Panc1 (cell line): ENCODE results near the gene RELT. TPM values are rescaled to one million over a fixed set of nuclear protein-coding genes. Genes with fewer than 3 reads are reported as not detected.

ENCODE experiments used
- ATAC-seq: fragments of 200-7000 bp; cut with Tn5 transposase; 2 replicates; pipeline ENCODE4 v1.9.1; 2020; ENCODE audit warnings: mild to moderate bottlenecking, moderate library complexity
- BruUV-seq: library from RNA; stranded (reverse); fragments of 400-500 nt; replicated peaks from 2 replicates; lab custom pipeline; 2021; lab: Mats Ljungman, UMichigan
- CTCF ChIA-PET: fragments of 300-600 bp; sonication (Branson Sonifier 250); formaldehyde crosslinking; loops from one replicate; lab custom pipeline; 2022; ENCODE audit warnings: antibody characterized with exemption; lab: Charles Lee
- POLR2A ChIA-PET: fragments of 300-600 bp; sonication (Branson Sonifier 250); formaldehyde crosslinking; loops from one replicate; lab custom pipeline; 2022; ENCODE audit warnings: antibody characterized with exemption; lab: Charles Lee
- DNase-seq: peaks from one replicate; pipeline ENCODE4 v3.0.0-alpha.2; 2010; ENCODE audit warnings: low read depth, low spot score
- H3K27ac ChIP-seq: 2 replicates; pipeline ENCODE4 v1.5.1; 2011; ENCODE audit warnings: mild to moderate bottlenecking, low read length, inconsistent platforms
- H3K27me3 ChIP-seq: fragments of 200-500 bp; sonication (Bioruptor generic); 2 replicates; pipeline ENCODE4 v1.6.0; 2014; ENCODE audit warnings: low read length, inconsistent platforms; ENCODE audit not compliant: control insufficient read depth, insufficient read depth
- H3K36me3 ChIP-seq: fragments of 200-500 bp; sonication (Bioruptor generic); 2 replicates; pipeline ENCODE4 v1.5.1; 2014; ENCODE audit warnings: inconsistent platforms, mild to moderate bottlenecking, low read length, moderate library complexity; ENCODE audit not compliant: control insufficient read depth, insufficient read depth
- H3K4me1 ChIP-seq: 2 replicates; pipeline ENCODE4 v1.5.1; 2011; ENCODE audit warnings: inconsistent platforms, mild to moderate bottlenecking, low read length, moderate library complexity; ENCODE audit not compliant: control insufficient read depth, insufficient read depth
- H3K4me3 ChIP-seq, 2 experiments: 2 replicates each; pipeline ENCODE4 v1.5.1; 2011 to 2012; ENCODE audit warnings: low read depth in 2 of 2, low read length in 2 of 2, mild to moderate bottlenecking in 2 of 2, inconsistent platforms in 1 of 2, moderate library complexity in 1 of 2
- H3K9me3 ChIP-seq: fragments of 200-500 bp; sonication (Bioruptor generic); 2 replicates; pipeline ENCODE4 v1.5.1; 2014; ENCODE audit warnings: low read depth, mild to moderate bottlenecking, inconsistent platforms, low read length, moderate library complexity; ENCODE audit not compliant: control insufficient read depth, insufficient read depth
- POLR2AphosphoS5 ChIP-seq: IDR thresholded peaks from 2 replicates; pipeline ENCODE4 v1.6.1; 2012; ENCODE audit warnings: mild to moderate bottlenecking, low read depth, low read length, moderate library complexity
- SIN3A ChIP-seq: IDR thresholded peaks from 2 replicates; pipeline ENCODE4 v1.6.1; 2012; ENCODE audit warnings: low read depth, mild to moderate bottlenecking, low read length, moderate library complexity, borderline replicate concordance; ENCODE audit not compliant: insufficient read depth
- TCF7L2 ChIP-seq: IDR thresholded peaks from 2 replicates; pipeline ENCODE4 v1.6.1; 2011; ENCODE audit warnings: mild to moderate bottlenecking, low read depth, low read length, inconsistent platforms
- in situ Hi-C: cut with HindIII; loops from 2 replicates; pipeline ENCODE4 v1.10.0; 2016; ENCODE audit warnings: low sequenced_read_pairs, low pct_unique_long_range_greater_than_20kb
- intact Hi-C: fragments of 100-400 bp; cut with micrococcal nuclease; formaldehyde crosslinking; loops from one replicate; pipeline ENCODE4 v1.10.0; 2022; ENCODE audit not compliant: unreplicated experiment
- total RNA-seq: library from RNA; stranded (reverse); gene quantifications from one replicate; pipeline ENCODE4 v1.2.1, GENCODE V29; 2021; ENCODE audit not compliant: unreplicated experiment
- TF ChIP-seq, protein P1 (sequence below): fragments of 450-650 bp; IDR thresholded peaks from 2 replicates; pipeline ENCODE4 v1.5.1; 2017; ENCODE audit warnings: mild to moderate bottlenecking
- TF ChIP-seq, protein P2 (sequence below), 2 experiments: IDR thresholded peaks; 2 replicates each; pipeline ENCODE4 v1.6.1; 2011 to 2012; ENCODE audit warnings: low read depth in 2 of 2, control low read depth in 1 of 2, low read length in 1 of 2, mild to moderate bottlenecking in 1 of 2, moderate library complexity in 1 of 2; ENCODE audit not compliant: insufficient read depth in 1 of 2

RELT gene
- total RNA-seq, 1 experiment from 2014 or later, result 11.3 TPM

DNA sequence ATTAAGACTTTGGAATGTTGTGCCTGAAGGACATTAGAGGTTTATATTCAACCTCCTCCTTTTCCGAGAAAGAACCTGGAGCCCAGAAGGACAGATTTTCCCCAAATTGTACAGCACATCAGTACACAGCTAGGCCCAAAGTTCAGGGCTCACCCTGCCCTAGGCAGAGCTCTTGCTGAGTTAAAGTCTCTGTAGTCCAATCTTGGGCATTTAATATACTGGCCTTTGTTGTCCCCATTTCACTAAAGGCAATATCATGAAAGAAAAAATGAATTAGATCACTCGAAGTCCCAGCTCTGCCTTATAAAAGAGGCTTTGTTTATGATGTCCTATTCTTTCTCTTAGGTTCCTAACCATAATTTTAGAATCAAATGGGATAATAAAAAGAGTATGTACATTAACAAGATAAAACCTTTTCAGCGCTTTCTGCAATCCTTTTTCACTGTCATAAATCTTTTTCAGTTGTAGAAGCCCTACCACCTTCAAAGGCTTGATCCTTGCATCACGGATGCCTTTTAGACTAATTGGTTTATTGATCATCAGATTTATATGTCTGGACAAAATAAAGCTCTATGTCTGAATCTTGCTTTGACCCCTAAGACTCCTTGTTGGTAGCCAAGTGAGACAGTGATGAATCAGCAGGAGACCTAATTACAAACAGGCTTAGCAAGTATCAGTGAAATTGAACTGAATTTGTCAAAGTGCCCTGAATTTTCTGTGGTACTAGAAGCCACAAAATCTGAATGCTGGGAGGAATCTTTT, 39.8 kb downstream of the RELT start:
- no peaks in the 10 kb centered on the region for H3K9me3 ChIP-seq
- TF ChIP-seq, protein P1, sequence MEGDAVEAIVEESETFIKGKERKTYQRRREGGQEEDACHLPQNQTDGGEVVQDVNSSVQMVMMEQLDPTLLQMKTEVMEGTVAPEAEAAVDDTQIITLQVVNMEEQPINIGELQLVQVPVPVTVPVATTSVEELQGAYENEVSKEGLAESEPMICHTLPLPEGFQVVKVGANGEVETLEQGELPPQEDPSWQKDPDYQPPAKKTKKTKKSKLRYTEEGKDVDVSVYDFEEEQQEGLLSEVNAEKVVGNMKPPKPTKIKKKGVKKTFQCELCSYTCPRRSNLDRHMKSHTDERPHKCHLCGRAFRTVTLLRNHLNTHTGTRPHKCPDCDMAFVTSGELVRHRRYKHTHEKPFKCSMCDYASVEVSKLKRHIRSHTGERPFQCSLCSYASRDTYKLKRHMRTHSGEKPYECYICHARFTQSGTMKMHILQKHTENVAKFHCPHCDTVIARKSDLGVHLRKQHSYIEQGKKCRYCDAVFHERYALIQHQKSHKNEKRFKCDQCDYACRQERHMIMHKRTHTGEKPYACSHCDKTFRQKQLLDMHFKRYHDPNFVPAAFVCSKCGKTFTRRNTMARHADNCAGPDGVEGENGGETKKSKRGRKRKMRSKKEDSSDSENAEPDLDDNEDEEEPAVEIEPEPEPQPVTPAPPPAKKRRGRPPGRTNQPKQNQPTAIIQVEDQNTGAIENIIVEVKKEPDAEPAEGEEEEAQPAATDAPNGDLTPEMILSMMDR, result no peak
- BruUV-seq, result TSS peak; percentile 3
- no peak overlapping the region for H3K4me3 ChIP-seq
- DNase-seq (no peak), ATAC-seq (no peak)
- no peaks in the 10 kb centered on the region for H3K4me1 ChIP-seq
- in situ Hi-C loops (no loop called here), intact Hi-C loops (no loop called here)
- H3K27me3 ChIP-seq, result no peaks in the 10 kb centered on the region
- ChIA-PET POLR2A (no interaction called here), CTCF (interaction anchor here (0.5 kb wide), 1 partner anchor 182 kb away, joined by 3 read pairs; no protein-coding TSS in a partner anchor)
- no peaks in the 10 kb centered on the region for H3K36me3 ChIP-seq
- no peak overlapping the region for H3K27ac ChIP-seq

DNA sequence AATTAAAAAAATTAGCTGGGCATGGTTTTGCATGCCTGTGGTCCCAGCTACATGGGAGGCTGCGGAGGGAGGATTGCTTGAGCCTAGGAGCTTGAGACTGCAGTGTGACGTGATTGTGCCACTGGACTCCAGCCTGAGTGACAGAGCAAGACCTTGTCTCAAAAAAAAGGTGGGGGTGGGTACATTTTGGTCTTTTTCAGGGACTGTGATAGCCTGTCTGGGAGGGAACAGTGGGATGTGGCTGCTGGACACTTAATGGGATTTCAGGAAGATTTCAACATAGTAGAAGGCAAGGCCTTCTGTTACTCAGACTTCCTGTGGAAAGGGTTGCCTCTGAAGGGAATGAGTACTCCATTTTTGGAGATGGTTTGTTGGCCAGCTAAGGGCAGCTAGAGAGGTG, 40.6 kb downstream of the RELT start:
- Histone ChIP-seq H3K27ac (no peak overlapping the region), H3K9me3 (no peaks in the 10 kb centered on the region), H3K4me1 (no peaks in the 10 kb centered on the region), H3K36me3 (no peaks in the 10 kb centered on the region), H3K4me3 (no peak overlapping the region), H3K27me3 (no peaks in the 10 kb centered on the region)
- in situ Hi-C loops (no loop called here), intact Hi-C loops (no loop called here)
- TF ChIP-seq, protein P1, result no peak
- ATAC-seq, result no peak
- CTCF ChIA-PET, result no interaction called here
- BruUV-seq, result no TSS peak
- POLR2A ChIA-PET, result no interaction called here
- no peak for DNase-seq

DNA sequence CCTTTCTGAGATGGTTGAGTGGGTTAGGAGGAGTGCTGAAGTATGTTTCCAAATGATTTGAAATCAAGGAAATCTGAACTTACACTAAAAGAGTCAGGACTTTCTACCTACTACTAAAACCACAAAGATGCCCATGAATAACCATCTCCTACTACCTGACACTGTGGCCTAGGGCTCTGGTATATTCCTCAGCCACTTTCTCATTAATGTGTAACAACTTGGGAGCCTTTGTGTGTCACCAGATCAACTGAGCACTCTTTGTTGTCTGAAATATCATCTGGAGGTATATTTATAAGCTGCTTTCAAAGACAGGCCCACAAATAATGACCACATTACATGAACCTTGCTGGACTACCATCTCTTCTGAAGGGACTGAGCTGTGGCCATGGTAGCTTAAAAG, 43.9 kb downstream of the RELT start:
- in situ Hi-C loops (no loop called here), intact Hi-C loops (no loop called here)
- Histone ChIP-seq H3K27me3 (no peaks in the 10 kb centered on the region), H3K4me1 (no peaks in the 10 kb centered on the region), H3K36me3 (no peaks in the 10 kb centered on the region), H3K27ac (no peak overlapping the region), H3K9me3 (no peaks in the 10 kb centered on the region), H3K4me3 (no peak overlapping the region)
- DNase-seq, result no peak
- TF ChIP-seq POLR2AphosphoS5, result no peak
- TF ChIP-seq, protein P2, sequence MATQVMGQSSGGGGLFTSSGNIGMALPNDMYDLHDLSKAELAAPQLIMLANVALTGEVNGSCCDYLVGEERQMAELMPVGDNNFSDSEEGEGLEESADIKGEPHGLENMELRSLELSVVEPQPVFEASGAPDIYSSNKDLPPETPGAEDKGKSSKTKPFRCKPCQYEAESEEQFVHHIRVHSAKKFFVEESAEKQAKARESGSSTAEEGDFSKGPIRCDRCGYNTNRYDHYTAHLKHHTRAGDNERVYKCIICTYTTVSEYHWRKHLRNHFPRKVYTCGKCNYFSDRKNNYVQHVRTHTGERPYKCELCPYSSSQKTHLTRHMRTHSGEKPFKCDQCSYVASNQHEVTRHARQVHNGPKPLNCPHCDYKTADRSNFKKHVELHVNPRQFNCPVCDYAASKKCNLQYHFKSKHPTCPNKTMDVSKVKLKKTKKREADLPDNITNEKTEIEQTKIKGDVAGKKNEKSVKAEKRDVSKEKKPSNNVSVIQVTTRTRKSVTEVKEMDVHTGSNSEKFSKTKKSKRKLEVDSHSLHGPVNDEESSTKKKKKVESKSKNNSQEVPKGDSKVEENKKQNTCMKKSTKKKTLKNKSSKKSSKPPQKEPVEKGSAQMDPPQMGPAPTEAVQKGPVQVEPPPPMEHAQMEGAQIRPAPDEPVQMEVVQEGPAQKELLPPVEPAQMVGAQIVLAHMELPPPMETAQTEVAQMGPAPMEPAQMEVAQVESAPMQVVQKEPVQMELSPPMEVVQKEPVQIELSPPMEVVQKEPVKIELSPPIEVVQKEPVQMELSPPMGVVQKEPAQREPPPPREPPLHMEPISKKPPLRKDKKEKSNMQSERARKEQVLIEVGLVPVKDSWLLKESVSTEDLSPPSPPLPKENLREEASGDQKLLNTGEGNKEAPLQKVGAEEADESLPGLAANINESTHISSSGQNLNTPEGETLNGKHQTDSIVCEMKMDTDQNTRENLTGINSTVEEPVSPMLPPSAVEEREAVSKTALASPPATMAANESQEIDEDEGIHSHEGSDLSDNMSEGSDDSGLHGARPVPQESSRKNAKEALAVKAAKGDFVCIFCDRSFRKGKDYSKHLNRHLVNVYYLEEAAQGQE (IDR thresholded peaks at IDR 0.05; ENCODE audit: insufficient read depth in 1 of 2, low read depth in 2 of 2, low read length in 1 of 2), result no peak
- TF ChIP-seq TCF7L2, result no peak
- TF ChIP-seq SIN3A, result no peak
- TF ChIP-seq, protein P1, result no peak
- ChIA-PET CTCF (no interaction called here), POLR2A (no interaction called here)
- no TSS peak for BruUV-seq
- ATAC-seq, result no peak
